Measurements from ENCODE around the gene GPC6. TPM values are rescaled to one million over a fixed set of nuclear protein-coding genes. Genes with fewer than 3 reads are reported as not detected.

The GPC6 gene
- total RNA-seq, 1 experiment from 2014 or later, result not detected

DNA sequence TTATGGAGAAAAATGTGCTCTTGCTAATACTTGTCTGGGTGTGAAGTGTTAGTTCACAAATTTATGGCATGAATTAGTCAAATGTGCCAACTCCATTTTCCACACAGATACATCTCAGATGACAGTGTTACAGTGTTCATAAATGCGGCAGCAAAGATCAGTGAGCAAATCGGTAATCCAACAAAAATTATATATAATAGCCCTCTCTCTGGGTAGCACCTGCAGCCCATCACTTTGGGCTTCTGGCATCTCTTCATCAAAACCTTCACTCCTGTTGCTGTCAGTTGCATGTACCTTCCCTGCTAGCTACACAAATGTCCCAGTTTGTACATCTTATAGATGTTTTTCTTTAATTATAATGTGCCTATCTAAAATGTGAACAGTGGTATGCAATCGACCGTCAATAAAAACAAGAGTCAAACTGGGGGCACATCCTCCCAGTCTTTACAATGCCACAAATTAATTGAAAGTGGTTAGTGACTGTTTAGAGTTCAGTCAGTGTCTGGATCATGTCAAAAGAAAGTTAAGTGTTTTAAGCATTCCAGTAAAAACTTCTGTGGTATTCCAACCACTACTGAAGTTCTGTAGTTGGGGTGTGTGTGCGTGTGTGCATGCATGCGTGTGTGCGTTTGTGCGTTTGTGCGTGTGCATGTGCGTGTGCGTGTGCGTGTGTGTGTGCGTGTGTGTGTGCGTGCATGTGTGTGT lies 804.0 kb downstream of the GPC6 start:
- intact Hi-C loops (cut with micrococcal nuclease; ENCODE audit: unreplicated experiment), result no loop called here
- H3K4me1 Mint-ChIP-seq (ENCODE audit: low read depth, unreplicated experiment), result no peaks in the 10 kb centered on the region
- no peak for TF ChIP-seq CTCF (IDR thresholded peaks at IDR 0.05; ENCODE audit: unreplicated experiment)
- no peak overlapping the region for H3K27ac Mint-ChIP-seq (ENCODE audit: unreplicated experiment)
- H3K9me3 Mint-ChIP-seq (ENCODE audit: low read depth, unreplicated experiment), result no peaks in the 10 kb centered on the region
- no TSS peak for BruUV-seq (replicated peaks)
- no peaks in the 10 kb centered on the region for H3K36me3 Mint-ChIP-seq (ENCODE audit: insufficient read depth, unreplicated experiment)
- CTCF ChIA-PET, result no interaction called here
- no peak for DNase-seq
- no peak overlapping the region for H3K4me3 Mint-ChIP-seq (ENCODE audit: low read depth, unreplicated experiment)
- H3K27me3 Mint-ChIP-seq (ENCODE audit: unreplicated experiment), result no peaks in the 10 kb centered on the region

- Mint-ChIP-seq H3K4me1 (ENCODE audit: low read depth, unreplicated experiment) (no peaks in the 10 kb centered on the region), H3K4me3 (ENCODE audit: low read depth, unreplicated experiment) (no peak overlapping the region), H3K36me3 (ENCODE audit: insufficient read depth, unreplicated experiment) (no peaks in the 10 kb centered on the region), H3K9me3 (ENCODE audit: low read depth, unreplicated experiment) (no peaks in the 10 kb centered on the region), H3K27me3 (ENCODE audit: unreplicated experiment) (no peaks in the 10 kb centered on the region), H3K27ac (ENCODE audit: unreplicated experiment) (no peak overlapping the region)
- no peak for DNase-seq
- BruUV-seq (replicated peaks), result no TSS peak
- TF ChIP-seq CTCF (IDR thresholded peaks at IDR 0.05; ENCODE audit: unreplicated experiment), result no peak
- CTCF ChIA-PET, result no interaction called here
- intact Hi-C loops (cut with micrococcal nuclease; ENCODE audit: unreplicated experiment), result no loop called here
Measured at GRCh38 chr13:94031609-94032008, 805.0 kb downstream of the GPC6 start.

- BruUV-seq (replicated peaks), result no TSS peak
- H3K4me1 Mint-ChIP-seq (ENCODE audit: low read depth, unreplicated experiment), result no peaks in the 10 kb centered on the region
- no peak overlapping the region for H3K27ac Mint-ChIP-seq (ENCODE audit: unreplicated experiment)
- no peaks in the 10 kb centered on the region for H3K27me3 Mint-ChIP-seq (ENCODE audit: unreplicated experiment)
- CTCF ChIA-PET, result no interaction called here
- no peak for TF ChIP-seq CTCF (IDR thresholded peaks at IDR 0.05; ENCODE audit: unreplicated experiment)
- no peaks in the 10 kb centered on the region for H3K36me3 Mint-ChIP-seq (ENCODE audit: insufficient read depth, unreplicated experiment)
- no peak for DNase-seq
- H3K9me3 Mint-ChIP-seq (ENCODE audit: low read depth, unreplicated experiment), result no peaks in the 10 kb centered on the region
- no peak overlapping the region for H3K4me3 Mint-ChIP-seq (ENCODE audit: low read depth, unreplicated experiment)
- intact Hi-C loops (cut with micrococcal nuclease; ENCODE audit: unreplicated experiment), result no loop called here
Measured at GRCh38 chr13:94033098-94033497, 806.5 kb downstream of the GPC6 start.

- TF ChIP-seq CTCF (IDR thresholded peaks at IDR 0.05; ENCODE audit: unreplicated experiment), result no peak
- DNase-seq, result no peak
- H3K27ac Mint-ChIP-seq (ENCODE audit: unreplicated experiment), result no peak overlapping the region
- H3K9me3 Mint-ChIP-seq (ENCODE audit: low read depth, unreplicated experiment), result no peaks in the 10 kb centered on the region
- H3K4me1 Mint-ChIP-seq (ENCODE audit: low read depth, unreplicated experiment), result no peaks in the 10 kb centered on the region
- no TSS peak for BruUV-seq (replicated peaks)
- intact Hi-C loops (cut with micrococcal nuclease; ENCODE audit: unreplicated experiment), result no loop called here
- CTCF ChIA-PET, result no interaction called here
- no peak overlapping the region for H3K4me3 Mint-ChIP-seq (ENCODE audit: low read depth, unreplicated experiment)
- H3K36me3 Mint-ChIP-seq (ENCODE audit: insufficient read depth, unreplicated experiment), result no peaks in the 10 kb centered on the region
- no peaks in the 10 kb centered on the region for H3K27me3 Mint-ChIP-seq (ENCODE audit: unreplicated experiment)
Measured at GRCh38 chr13:94033830-94034642, 807.4 kb downstream of the GPC6 start.

All from Calu3 (cell line).